Activated CD8-positive, alpha-beta memory T cell treated with anti-CD3 and anti-CD28 coated beads, Interleukin-2, amount 10 ng/mL, durations not matched to agents 7 days and 5 days (primary cell): ENCODE results near the gene SLC25A13. TPM values are rescaled to one million over a fixed set of nuclear protein-coding genes. Genes with fewer than 3 reads are reported as not detected.

Source experiments
- ATAC-seq: fragments of 150-1000 bp; cut with Tn5 transposase; one replicate; pipeline ENCODE4 v1.10.0; 2021; ENCODE audit warnings: moderate library complexity
- CTCF ChIA-PET: fragments of 350-600 bp; sonication (Branson Sonifier 250); formaldehyde crosslinking; loops from one replicate; lab custom pipeline; 2021; ENCODE audit warnings: antibody characterized with exemption; lab: Charles Lee
- DNase-seq: peaks from one replicate; pipeline ENCODE4 v3.0.0-alpha.2; 2020
- H3K27ac Mint-ChIP-seq: one replicate; pipeline ENCODE4 v1.8.0; 2021; ENCODE audit warnings: mild to moderate bottlenecking, mixed read lengths
- H3K27me3 Mint-ChIP-seq: one replicate; pipeline ENCODE4 v1.8.0; 2021; ENCODE audit warnings: mixed read lengths
- H3K36me3 Mint-ChIP-seq: one replicate; pipeline ENCODE4 v1.8.0; 2021; ENCODE audit warnings: mild to moderate bottlenecking, mixed read lengths
- H3K4me1 Mint-ChIP-seq: one replicate; pipeline ENCODE4 v1.8.0; 2021; ENCODE audit warnings: mixed read lengths
- H3K4me3 Mint-ChIP-seq: one replicate; pipeline ENCODE4 v1.8.0; 2021; ENCODE audit warnings: mild to moderate bottlenecking, moderate library complexity, mixed read lengths
- H3K9me3 Mint-ChIP-seq: one replicate; pipeline ENCODE4 v1.8.0; 2022; ENCODE audit warnings: low read depth, mixed read lengths
- total RNA-seq, 2 experiments: library from RNA; stranded (reverse); gene quantifications; one replicate each; pipeline ENCODE4 v1.2.3, GENCODE V29; 2021

The SLC25A13 gene
- total RNA-seq, 2 experiments from 2014 or later, result 7.9 to 10.4 TPM

DNA sequence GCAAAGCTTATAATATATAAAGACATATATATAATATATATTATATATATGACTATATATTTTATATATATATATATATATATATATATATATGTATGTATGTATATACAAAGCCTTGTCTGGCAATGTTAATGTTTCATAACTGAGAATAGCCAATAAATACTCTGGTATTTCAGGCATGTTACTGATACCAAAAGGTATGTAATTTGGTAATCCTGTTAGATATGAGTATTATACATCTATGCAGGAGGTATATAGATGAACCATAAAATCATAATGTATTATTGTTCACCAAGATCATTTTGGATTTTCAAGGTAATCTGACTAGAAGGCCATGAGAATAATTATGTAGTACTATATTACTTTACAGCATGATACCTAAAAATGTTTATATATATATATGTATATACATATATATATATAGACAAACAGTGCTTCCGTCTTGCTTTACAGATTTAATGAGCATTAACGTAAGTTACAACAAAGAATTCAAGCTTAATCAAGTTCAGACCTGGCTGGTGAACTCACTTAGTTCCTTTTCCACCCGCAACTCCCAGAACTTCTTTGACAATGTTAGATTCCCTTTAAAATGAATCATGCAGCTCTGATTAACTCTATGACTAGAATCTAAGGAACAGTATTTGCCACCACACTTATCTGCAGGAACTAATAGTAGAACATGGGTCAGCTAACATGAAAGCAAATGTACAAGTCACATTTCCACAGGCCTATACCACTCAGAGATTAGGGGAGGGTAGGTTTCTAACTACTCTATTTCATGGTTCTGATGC, 82.7 kb downstream of the SLC25A13 start:
- Mint-ChIP-seq H3K4me1 (peaks cover 2% of the 10 kb centered on the region), H3K36me3 (no peaks in the 10 kb centered on the region), H3K27me3 (no peaks in the 10 kb centered on the region), H3K9me3 (no peaks in the 10 kb centered on the region), H3K4me3 (no peak overlapping the region), H3K27ac (no peak overlapping the region)
- DNase-seq (no peak), ATAC-seq (no peak)
- CTCF ChIA-PET, result no interaction called here

DNA sequence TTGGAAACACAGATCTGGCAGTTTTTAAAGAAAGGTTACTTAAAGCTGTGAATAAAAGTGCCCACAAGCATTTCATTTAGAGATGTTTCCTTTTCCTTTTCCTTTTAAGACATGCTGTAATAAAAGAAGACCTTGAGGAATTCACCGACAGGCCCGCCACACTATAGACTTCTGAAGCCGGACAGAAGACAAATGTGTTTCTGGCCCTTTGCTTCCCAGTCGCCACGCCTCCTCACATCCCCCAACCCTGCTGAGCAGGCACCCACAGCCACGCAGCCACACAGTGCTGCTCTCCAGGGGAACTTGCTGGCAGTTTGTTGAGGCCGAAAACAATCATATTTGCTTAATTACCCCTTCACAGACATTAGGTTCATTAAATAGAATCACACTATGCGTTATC, 83.4 kb downstream of the SLC25A13 start:
- Mint-ChIP-seq H3K4me1 (peaks cover 2% of the 10 kb centered on the region), H3K9me3 (no peaks in the 10 kb centered on the region), H3K36me3 (no peaks in the 10 kb centered on the region), H3K27ac (no peak overlapping the region), H3K27me3 (no peaks in the 10 kb centered on the region), H3K4me3 (no peak overlapping the region)
- ATAC-seq (no peak), DNase-seq (no peak)
- CTCF ChIA-PET, result no interaction called here

DNA sequence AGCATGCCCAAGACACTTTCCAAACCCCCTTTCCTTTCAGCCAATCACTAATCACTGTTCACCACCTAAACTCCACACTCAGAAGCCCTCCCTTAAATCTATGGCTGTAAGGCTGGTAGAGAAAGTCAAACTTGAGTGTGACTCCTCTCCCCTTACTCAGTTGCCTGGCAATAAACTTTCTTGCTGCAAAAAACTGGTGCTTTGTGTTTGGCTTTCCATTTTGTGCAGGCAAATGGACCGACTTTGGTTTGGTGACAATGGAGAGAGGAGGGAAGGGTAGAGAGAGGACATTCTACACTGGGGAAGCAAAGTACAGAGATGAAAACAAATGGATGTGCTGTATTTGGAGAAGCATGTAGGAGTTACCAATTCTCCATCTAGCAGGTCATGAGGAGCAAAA, 84.9 kb downstream of the SLC25A13 start:
- Mint-ChIP-seq H3K4me1 (no peaks in the 10 kb centered on the region), H3K36me3 (peaks cover 2% of the 10 kb centered on the region), H3K4me3 (no peak overlapping the region), H3K9me3 (peaks cover 2% of the 10 kb centered on the region), H3K27me3 (no peaks in the 10 kb centered on the region), H3K27ac (no peak overlapping the region)
- ATAC-seq, result no peak
- CTCF ChIA-PET, result no interaction called here
- no peak for DNase-seq

DNA sequence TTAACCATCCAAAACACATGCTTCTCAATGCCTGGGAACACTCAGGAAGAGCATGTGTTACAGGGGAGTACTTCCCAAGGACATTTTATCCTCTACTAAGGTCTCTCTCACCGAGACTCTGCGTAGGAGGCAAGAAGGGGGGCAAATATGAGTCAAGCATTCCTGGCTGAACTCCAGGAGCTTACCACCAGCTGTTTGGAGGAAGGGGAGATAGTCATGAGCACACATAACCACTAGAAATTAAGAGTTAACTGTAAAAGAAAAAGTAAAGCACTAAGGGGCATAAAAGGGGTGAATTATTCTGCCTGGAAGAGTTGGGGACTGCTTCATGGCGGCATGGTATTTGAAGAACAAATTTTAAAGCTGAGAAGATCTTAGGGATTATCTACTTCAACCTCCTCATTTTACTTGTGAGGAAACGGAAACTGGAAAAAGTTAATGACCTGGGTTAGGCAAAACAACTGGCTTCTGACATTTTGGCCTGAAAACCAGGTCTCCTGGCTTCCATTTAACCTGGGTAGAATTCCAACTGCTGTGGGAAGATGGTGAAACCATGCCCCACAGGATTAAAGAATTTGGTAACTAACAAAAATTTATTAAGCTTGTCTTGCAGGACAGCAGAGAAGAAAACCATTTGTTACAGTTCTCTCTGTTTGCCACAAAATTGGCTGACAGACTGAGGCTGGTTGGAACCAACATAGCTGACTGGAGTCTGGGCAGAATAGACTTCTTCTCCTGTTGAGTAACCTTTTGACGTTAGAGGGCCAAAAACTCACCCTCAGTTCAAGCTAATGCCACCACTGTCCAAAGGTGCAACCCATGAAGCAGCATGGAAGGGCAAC, 85.5 kb downstream of the SLC25A13 start:
- H3K27me3 Mint-ChIP-seq, result no peaks in the 10 kb centered on the region
- DNase-seq (no peak), ATAC-seq (no peak)
- CTCF ChIA-PET, result no interaction called here
- H3K9me3 Mint-ChIP-seq, result peaks cover 2% of the 10 kb centered on the region
- H3K36me3 Mint-ChIP-seq, result peaks cover 6% of the 10 kb centered on the region
- no peaks in the 10 kb centered on the region for H3K4me1 Mint-ChIP-seq
- no peak overlapping the region for H3K27ac Mint-ChIP-seq
- no peak overlapping the region for H3K4me3 Mint-ChIP-seq

DNA sequence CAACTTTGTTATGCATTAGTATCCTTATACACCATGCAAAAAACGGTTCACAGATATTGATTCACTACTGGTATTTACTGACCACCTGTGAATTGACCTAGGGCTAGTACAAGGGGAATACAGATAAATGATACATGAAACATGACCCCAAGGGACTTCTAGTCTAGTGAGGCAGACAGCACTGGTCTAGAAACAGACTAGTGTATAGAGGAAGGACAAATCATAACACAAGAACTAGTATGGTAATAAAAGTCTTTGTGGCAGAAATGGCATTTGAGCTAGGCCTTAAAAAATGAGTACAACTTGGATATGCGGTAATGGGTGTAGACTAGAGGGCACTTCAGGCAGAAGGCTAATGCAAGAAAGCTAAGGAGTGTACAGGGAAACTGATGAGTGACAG, 86.6 kb downstream of the SLC25A13 start:
- H3K4me3 Mint-ChIP-seq, result no peak overlapping the region
- CTCF ChIA-PET, result no interaction called here

DNA sequence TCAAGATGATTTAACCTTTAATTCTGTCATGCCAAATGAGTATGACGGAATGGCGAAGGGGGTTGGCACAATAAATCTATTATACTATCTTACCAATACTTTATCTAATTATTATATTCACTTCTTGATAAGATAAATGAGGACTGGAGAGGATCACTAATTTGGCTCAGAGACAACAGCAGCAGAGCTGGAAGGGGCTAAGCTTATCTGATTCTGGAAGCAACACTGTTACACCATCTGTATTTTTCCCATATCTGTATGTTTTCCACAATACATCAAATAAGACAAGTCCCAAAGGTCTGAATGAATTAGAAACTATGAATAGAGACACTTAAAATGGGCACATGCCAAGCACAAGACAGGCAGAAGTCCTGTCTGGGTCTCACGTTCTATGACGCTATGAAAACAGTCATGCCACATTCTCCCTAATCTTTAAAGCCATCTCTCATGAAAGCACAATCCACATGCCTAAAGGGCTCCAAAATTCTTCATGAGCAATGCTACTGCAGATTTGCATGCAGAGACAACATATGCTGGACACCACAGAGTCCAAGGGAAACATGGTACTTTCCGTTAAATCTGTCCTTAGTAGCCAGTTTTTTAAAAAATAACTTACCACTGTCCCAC, 88.3 kb downstream of the SLC25A13 start:
- ATAC-seq, result no peak
- no peaks in the 10 kb centered on the region for H3K4me1 Mint-ChIP-seq
- H3K9me3 Mint-ChIP-seq, result peaks cover 2% of the 10 kb centered on the region
- CTCF ChIA-PET, result no interaction called here
- H3K36me3 Mint-ChIP-seq, result peaks cover 8% of the 10 kb centered on the region
- H3K27ac Mint-ChIP-seq, result no peak overlapping the region
- no peaks in the 10 kb centered on the region for H3K27me3 Mint-ChIP-seq
- DNase-seq, result no peak
- H3K4me3 Mint-ChIP-seq, result no peak overlapping the region

More for the DNA sequence above, 86.6 kb downstream of the SLC25A13 start:
- DNase-seq (no peak), ATAC-seq (no peak)
- Mint-ChIP-seq H3K36me3 (peaks cover 6% of the 10 kb centered on the region), H3K4me1 (no peaks in the 10 kb centered on the region), H3K27ac (no peak overlapping the region), H3K9me3 (peaks cover 2% of the 10 kb centered on the region), H3K27me3 (no peaks in the 10 kb centered on the region)

DNA sequence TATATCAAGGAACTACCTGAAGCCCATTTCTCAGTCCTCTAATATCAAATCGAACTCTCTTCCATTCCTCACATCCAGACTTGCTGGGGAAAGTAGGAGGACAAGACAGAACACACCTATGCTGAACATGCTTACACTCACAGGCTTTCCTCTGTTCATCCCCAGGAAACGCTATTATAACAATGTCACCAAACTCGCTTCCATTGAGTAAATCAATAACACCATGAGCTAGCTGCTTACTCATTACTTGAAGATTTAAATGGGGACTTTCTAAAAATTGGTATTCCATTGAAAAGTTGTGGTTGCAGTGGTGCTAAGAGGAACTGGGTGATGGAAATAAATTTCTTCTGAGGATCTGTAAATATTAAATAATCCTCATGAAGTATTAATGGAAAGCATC, 88.8 kb downstream of the SLC25A13 start:
- DNase-seq (no peak), ATAC-seq (no peak)
- H3K27ac Mint-ChIP-seq, result no peak overlapping the region
- H3K4me1 Mint-ChIP-seq, result no peaks in the 10 kb centered on the region
- H3K36me3 Mint-ChIP-seq, result peaks cover 8% of the 10 kb centered on the region
- H3K27me3 Mint-ChIP-seq, result no peaks in the 10 kb centered on the region
- CTCF ChIA-PET, result no interaction called here
- peaks cover 2% of the 10 kb centered on the region for H3K9me3 Mint-ChIP-seq
- H3K4me3 Mint-ChIP-seq, result no peak overlapping the region

DNA sequence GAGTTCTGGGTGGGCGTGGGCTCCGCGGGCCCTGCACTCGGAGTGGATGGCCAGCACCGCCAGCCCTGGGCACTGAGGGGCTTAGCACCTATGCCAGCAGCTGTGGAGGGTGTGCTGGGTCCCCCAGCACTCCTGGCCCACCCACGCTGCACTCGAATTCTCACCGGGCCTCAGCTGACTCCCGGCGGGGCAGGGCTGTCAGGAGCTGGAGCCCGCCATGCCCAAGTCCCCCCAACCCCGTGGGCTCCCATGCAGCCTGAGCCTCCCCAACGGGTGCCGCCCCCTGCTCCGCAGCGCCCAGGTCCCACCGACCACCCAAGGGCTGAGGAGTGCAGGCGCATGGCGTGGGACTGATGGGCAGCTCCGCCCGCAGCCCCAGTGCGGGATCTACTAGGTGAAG, 93.1 kb downstream of the SLC25A13 start:
- no peak overlapping the region for H3K4me3 Mint-ChIP-seq
- CTCF ChIA-PET, result no interaction called here
- ATAC-seq (no peak), DNase-seq (no peak)
- peaks cover 2% of the 10 kb centered on the region for H3K9me3 Mint-ChIP-seq
- peaks cover 8% of the 10 kb centered on the region for H3K36me3 Mint-ChIP-seq
- no peaks in the 10 kb centered on the region for H3K4me1 Mint-ChIP-seq
- no peaks in the 10 kb centered on the region for H3K27me3 Mint-ChIP-seq
- no peak overlapping the region for H3K27ac Mint-ChIP-seq

DNA sequence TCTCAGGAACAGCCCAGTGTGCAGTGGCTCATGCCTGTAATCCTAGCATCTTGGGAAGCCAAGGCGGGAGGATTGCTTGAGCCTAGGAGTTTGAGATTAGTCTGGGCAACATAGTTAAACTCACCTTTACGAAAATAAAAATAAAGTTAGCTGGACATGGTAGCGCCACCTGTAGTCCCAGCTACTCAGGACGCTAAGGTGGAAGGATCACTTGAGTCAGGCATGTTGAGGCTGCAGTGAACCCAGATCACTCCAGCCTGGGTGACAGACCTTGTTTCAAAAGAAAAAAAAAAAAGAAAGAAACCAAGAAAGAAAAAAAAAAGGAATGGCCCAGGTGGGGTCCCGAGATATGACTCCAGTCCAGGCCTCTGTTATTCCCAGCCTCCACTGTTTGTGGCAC, 96.6 kb downstream of the SLC25A13 start:
- Mint-ChIP-seq H3K4me1 (no peaks in the 10 kb centered on the region), H3K27ac (no peak overlapping the region), H3K4me3 (no peak overlapping the region), H3K36me3 (peaks cover 2% of the 10 kb centered on the region), H3K9me3 (no peaks in the 10 kb centered on the region), H3K27me3 (no peaks in the 10 kb centered on the region)
- CTCF ChIA-PET, result no interaction called here
- DNase-seq, result no peak
- no peak for ATAC-seq

DNA sequence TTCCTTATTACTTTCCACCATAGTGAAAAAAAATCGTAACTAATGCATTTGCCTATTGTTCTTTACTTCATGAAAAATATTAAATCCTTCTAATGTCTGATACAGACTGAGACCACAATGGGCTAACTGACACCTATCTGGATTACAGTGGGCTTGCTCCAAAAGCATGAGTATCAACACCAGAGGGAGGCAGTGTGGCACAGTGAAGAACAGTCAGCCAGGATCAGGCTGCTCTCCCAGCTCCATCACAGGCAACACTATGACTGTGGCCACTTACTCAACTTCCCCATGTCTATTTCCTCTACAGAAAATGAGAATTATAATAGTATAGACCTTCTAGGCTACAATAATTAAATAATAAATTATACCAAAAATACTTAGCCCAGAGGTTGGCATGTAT, 97.2 kb downstream of the SLC25A13 start:
- no peaks in the 10 kb centered on the region for H3K36me3 Mint-ChIP-seq
- H3K27me3 Mint-ChIP-seq, result no peaks in the 10 kb centered on the region
- no peaks in the 10 kb centered on the region for H3K9me3 Mint-ChIP-seq
- no peak overlapping the region for H3K4me3 Mint-ChIP-seq
- H3K27ac Mint-ChIP-seq, result no peak overlapping the region
- H3K4me1 Mint-ChIP-seq, result no peaks in the 10 kb centered on the region
- DNase-seq, result no peak
- CTCF ChIA-PET, result no interaction called here
- no peak for ATAC-seq

DNA sequence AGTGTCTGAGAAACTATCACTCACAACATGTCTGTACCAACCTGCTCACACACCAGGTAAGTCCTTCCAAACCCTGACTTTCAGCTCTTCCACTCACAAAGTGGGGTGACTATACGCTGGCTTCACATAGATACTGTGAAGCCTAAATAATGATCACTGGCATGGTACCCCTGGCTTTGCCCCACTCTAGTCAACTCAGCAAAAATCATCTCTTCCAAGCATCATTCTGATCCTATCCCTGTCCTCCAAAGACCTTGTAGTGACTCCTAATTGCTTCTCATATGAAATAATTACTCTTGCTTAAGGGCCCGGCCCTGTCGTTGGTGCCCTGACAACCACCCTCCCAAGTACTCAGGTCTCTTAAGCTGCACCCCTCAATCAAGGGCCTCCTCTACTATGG, 97.8 kb downstream of the SLC25A13 start:
- Mint-ChIP-seq H3K36me3 (no peaks in the 10 kb centered on the region), H3K4me3 (no peak overlapping the region), H3K4me1 (no peaks in the 10 kb centered on the region), H3K9me3 (no peaks in the 10 kb centered on the region), H3K27me3 (no peaks in the 10 kb centered on the region), H3K27ac (no peak overlapping the region)
- DNase-seq, result no peak
- CTCF ChIA-PET, result no interaction called here
- ATAC-seq, result no peak

DNA sequence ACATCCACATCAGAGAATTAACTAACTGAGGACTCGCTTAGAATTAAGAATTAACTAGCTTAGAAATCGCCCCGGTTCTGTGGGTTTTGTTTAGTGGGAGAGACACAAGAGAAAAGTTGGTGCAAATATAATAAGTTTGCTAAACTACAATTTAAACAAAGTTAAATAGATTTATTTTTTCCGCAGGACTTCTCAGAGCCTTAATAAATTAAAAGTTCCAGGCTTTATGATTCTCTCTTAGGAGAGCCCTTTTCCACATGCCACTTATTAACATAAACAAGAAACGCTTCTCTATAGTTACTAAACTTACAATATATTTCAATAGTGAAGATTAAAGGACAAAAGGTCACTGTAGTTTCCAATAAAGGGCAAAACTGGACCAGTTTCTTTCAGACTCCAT, 100.0 kb downstream of the SLC25A13 start:
- no peaks in the 10 kb centered on the region for H3K9me3 Mint-ChIP-seq
- no peaks in the 10 kb centered on the region for H3K27me3 Mint-ChIP-seq
- no peaks in the 10 kb centered on the region for H3K4me1 Mint-ChIP-seq
- CTCF ChIA-PET, result no interaction called here
- DNase-seq (no peak), ATAC-seq (no peak)
- no peaks in the 10 kb centered on the region for H3K36me3 Mint-ChIP-seq
- H3K4me3 Mint-ChIP-seq, result no peak overlapping the region
- no peak overlapping the region for H3K27ac Mint-ChIP-seq

DNA sequence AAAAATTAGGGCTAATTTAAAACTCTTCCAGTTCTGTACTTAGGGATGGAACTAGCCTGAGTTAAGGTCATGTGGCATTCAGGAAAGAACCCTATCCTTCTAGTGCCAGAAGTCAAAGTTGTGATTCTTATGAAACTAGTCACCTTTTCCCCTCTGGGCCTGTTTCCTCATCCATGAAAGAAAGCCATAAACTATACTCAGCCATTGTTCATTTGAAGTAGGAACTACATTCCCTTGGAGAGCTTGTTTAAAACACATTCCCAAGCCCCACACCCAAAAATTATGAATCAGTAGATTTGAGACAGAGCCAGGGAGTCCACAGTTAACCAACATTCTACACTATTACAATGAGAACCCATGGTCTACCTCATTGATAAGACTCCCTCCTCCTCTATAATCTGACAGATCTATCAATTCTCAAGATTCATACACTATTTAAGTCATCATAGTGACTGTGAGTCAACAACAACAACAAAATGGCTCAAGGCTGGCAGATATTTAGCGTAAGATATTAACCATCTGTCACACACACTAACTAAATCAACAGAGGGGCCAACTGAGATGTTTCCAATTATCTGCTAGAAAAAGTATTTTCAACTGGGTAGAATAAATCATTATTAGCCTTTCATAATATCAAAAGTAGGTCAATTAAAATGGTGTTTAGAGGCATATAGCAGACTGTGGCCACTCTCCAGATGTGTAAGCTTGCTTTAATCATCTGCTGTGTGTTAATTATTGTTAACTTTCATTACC, 102.3 kb downstream of the SLC25A13 start:
- Mint-ChIP-seq H3K36me3 (no peaks in the 10 kb centered on the region), H3K4me3 (no peak overlapping the region), H3K9me3 (peaks cover 2% of the 10 kb centered on the region), H3K27ac (no peak overlapping the region), H3K27me3 (no peaks in the 10 kb centered on the region), H3K4me1 (no peaks in the 10 kb centered on the region)
- ATAC-seq (no peak), DNase-seq (no peak)
- CTCF ChIA-PET, result no interaction called here
